HG02938 (cell line): ENCODE measurements around the gene TNRC6B.

Source experiments
- ATAC-seq: cut with Tn5 transposase; IDR thresholded peaks from one replicate; pipeline ENCODE4 v1.9.1; 2021; ENCODE audit warnings: mild to moderate bottlenecking, moderate library complexity; ENCODE audit not compliant: unreplicated experiment

TNRC6B gene

DNA sequence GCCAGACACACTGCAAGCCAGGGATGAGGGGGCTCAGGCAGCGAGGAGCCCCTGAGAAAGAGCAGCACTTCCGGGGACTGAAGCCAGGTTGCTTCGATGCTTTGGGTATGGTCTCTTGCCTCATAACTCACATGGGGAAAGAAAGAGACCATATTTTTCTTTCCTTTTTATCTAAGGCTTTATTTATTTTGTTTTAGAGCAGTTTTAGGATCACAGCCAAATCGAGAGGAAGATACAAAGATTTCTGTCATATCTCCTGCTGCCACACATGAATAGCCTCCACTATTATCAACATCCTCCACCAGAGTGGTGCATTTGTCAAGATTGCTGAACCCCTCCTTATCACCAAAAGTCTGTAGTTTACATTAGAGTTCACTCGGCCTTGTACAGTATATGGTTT, 144.3 kb downstream of the TNRC6B start:
- no peak for ATAC-seq

DNA sequence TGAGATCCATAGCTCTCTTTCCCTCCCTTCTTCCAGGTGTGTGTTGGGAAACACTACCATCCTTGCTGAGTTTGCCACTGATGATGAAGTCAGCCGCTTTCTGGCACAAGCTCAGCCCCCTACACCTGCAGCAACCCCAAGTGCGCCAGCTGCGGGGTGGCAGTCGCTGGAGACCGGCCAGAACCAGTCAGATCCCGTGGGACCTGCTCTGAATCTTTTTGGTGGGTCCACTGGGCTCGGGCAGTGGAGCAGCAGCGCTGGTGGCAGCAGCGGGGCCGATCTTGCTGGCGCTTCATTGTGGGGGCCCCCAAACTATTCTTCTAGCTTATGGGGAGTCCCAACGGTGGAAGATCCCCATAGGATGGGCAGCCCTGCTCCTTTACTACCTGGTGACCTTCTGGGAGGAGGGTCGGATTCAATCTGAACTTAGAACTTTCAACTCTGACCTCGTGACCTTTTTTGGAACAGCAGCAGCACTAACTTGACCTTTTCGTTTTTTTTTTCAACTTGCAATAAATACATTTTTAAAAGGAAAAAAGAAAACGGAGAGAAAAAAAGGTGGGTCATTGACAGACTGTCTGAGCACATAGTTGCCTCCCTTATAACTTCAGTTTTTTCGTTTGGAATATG, 145.2 kb downstream of the TNRC6B start:
- no peak for ATAC-seq

DNA sequence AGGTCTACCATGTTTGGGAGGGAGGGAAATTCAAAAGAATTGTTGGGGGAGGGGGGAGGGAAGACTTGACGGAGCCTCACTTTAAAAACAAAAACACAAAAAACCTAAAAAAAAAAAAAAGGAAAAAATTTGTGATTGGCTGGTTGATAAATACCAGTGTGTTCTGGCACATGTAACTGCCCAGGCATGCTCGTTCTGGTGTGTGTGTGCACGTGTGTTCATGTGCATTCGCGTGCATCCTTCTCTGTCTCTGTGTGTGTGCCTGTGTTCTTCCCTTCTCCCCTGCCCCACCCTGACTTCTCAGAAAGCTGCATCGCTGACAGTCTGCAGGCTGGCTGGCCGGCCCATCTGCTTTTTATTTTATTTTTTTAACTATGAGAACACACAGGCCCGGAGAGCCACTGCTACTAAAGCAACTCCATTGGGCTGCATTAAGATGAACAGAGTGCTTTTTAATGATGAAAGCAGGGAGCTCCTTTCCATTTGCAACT, 146.0 kb downstream of the TNRC6B start:
- ATAC-seq, result no peak

DNA sequence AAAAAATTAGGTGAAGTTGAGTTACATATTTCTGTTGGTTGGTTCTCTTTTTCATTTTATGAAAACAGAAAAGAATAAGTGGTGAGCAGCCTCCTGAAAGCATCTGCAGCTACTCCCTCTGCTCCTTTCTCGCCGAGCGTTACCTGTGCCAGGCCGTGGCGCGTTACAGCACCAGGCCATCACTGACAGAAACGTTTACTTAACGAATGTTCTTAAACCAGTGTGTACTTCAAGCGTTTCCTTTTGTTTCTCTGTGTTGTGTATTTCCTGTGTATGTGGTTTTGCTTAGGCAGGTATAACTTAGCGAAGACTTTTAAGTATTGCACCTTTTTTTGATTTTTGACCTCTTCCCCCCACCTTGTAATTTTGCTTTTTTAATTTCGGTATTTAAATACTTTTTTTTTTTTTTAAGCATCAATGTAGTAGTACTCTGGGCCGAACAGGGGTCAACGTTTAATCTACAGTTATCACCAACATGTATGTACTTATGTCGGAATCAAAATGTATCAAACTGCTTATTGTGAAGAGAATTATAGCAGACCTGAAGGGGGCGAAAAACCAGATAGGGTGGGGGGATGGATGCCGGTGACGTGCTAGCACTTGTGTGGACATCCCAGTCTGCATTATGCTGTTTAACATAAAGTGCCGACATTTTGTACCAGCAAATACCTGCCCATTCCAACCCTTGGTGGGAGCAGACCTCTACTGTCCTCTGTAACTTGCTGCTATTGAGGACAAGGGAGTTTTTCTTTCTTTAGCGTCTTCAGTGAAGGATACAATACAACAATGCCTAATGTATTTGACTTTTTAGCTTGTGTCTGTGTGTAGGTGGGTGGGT, 147.0 kb downstream of the TNRC6B start:
- no peak for ATAC-seq

DNA sequence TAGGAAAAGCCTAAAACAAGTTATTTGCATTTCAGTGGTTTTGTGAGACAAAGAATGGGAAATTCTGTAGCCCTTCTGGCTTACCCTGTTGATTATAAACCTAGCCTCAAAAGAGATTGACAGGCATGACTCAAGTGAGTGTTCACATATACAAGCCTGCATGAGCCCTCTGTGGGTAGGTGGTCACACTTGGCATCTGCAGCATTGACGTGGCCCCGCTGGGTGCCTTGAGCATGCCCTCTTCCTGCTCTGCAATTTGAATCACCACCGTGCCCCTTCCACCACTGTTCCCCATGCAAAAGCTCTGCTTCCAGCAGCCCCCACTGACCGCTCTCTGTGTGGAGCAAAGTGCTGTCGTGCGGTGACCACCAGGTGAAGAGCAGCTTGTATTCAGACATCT, 147.6 kb downstream of the TNRC6B start:
- ATAC-seq, result no peak

DNA sequence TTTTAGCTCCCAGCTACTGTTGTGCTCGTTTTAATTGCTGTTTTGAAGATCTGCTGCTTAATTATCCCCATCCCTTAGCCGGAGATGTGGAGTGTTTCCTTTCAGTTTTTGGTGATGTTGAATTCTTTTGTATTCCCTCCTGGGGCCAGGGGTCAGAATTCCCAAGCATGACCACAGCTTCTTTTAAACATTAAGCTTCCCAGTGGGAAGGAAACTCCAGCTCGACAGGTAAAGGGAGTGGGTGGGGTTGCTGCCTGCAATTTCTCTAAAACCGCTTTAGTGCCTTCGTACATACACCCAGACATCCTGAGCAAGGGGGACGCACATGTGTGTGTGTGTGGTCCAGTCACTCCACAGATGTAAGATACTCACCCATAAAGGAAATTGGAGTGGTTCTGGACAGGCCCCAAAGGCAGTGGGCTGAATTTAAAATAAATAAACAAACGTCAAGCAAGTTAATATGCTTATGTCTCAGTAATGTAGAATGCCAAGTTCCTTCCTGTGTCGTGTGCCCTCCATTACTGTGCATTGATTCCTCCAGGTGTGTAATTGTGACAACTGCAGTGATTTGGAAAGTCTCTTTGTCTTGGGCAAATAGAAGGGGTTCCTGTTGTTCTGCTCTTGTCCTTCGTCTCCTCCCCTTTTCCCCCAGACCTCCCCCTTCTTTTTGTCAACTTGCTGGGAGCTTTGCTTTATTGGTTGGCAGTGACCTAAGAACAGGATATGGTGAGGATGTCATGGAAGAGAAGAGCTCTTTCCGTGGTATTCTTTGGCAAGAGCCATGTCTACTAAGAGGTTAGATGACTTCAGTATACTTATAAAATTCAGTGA, 149.4 kb downstream of the TNRC6B start:
- no peak for ATAC-seq

DNA sequence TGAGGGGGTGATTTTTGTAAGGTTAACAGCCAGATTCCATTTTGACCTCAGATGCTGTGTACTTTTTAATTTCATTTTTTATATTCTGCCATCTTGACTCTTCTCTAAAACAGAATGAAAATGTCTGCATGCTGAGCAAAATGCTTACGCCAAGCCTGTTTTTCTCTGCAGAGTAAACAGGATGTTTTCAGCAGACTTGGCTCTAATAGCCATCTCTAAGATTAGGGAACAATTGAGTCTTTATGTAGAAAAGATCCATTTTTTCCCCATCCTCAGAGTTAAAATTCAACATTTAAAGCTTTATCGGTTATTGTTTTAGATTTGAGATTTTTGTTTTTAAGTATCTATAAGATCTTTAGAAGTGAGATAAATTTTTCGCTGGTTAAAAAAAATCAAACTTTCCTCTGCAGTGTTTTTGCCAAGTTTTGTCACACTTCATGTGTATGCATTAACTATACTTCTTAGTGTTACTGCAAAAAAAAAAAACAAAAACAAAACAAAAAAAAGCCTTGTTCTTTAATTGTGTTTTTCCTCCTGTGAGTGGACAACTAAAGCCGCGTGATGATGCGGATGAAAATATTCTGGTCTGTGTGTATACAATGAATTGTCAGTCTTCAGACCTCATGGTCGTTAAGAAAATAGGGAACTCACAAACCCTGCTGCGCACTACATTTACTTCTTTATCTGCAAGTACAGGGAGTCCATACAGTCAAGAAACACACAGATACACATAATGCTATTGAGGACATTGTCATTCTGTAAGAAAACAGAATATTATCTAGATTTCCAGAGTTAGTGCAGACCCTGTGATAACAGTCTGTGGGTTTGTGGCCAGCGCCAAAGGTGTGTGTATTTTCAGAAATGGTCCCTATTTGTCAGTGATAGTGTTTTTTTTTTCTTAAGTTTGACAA, 151.1 kb downstream of the TNRC6B start:
- no peak for ATAC-seq

DNA sequence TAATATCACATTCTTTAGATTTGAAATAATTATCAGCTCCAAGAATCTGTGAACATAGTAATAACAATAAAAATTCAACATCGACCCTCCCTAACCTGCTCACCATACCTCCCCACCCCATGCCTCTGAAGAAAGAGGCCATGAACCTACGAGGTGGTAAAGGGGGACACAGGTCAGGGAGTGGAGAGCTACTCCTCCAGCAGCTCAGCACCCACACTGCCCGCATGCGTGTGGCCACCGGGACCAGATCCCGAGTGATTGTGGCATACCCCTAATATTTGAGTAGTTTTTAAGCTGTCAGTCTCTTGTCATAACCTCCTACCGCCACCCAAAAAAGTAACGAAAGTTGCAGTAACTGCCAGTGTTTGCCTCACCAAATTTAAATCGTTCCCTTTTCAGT, 151.7 kb downstream of the TNRC6B start:
- ATAC-seq, result no peak

DNA sequence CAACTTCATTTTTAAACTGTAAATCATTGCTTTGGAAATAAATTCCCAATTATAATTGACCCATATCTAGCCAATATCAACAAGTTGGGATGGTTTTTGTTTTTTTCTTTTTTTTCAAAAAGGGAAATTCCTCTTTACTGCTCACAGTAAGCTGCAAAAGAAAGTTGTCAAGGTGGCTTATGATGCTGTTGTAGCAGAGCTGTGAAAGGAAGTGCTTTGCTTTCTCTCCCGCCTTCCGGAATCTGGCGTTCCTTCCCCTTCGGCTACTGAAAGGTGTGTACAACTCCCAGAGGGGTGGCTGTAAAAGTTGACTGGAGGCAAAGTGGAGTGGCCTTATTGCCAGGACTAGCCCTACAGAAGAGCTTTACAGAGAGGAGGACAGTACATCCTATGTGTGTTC, 152.4 kb downstream of the TNRC6B start:
- no peak for ATAC-seq

DNA sequence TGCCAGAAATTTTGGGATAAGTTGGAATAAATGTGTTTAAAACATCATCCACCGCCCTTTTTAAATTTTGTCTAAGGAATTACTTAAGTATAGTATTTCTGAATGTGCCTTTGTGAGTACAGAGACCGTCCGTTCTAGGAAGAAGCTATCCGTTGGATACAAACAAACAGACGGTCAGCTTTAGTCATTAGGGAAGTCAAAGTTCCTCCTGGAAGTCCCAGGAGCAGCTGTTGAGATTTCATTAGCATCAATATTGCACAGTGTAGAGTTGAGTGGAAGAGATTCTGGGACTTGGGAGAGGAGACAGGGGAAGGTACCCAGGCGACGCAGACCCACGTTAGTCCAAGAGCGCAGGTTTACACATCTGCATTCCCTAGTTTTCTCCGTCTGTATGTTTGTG, 152.9 kb downstream of the TNRC6B start:
- no peak for ATAC-seq

DNA sequence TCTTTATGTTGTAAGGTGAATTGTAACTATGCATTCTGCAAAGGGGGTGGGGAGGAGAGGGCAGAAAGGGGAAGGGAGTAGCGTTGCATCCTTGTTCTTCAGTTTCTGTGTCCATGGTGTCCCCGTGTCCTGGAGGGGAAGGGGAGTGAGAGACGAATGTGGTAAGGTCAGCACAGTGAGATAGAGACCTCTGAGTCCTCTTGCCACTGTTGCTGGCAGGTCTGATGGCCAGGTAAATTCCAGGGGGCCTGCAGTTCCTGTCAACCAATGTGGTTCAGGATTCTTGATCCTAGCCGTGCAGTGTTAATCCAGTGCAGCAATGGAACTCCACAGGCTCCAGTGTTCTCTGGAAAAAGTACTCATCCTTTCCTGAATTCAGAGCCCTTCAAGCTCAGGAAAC, 154.0 kb downstream of the TNRC6B start:
- no peak for ATAC-seq

DNA sequence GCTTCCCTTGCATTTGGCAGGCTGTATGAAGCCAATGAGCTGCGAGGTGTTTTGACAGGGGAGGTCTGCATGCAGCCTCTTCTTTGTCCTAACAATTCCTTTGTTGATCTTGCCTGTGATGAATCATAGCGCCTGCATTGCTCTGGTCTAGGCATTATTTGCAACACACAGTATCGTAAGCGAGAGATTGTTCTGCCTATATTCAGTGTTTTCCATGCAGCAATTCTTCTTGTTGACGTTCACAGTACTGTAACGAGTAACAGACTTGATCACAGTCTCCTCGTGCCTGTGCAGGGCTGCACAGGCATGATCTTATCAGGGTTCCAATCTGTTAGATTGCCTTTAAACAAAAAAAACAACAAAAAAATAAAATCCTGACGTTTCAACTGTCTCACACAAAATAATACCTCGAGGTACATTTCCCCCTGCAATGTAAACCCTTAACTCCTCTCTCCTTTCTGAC, 154.6 kb downstream of the TNRC6B start:
- ATAC-seq, result no peak

DNA sequence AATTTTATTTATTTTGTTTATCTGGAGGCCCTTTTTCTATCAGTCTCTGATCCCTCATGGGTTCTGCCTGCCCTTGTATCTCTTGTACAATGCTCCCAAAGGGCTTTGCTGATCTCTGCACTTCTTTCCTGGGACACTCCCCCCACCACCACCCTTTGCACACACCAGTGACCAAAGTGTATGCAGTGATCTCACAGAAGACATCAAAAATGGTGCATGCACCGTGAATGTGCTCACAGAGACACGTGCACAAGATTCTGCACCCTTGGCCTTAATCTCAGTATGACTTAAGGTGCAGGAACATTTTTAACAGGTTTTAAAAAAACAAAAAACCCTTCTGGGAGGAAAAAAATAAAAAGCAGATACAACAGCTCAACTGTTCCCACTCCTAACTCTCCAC, 156.3 kb downstream of the TNRC6B start:
- no peak for ATAC-seq

DNA sequence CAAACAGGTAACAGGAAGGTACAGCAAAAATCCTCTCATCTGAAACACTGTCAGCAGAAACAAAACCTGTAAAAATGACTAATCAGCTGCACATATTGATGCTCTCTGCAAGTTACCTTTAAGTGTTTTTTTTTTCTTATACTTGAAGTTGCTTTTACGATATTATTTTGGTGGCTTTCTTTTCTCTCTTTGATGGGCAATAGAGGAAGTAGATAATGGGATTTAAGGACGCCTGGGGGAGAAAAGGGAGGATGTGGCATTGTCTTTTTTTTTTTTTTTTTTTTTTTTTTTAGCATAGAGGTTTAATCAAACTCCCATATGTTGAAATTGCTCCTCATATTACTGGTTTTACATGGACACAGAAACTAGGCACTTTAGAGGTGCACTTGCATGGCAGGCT, 157.2 kb downstream of the TNRC6B start:
- no peak for ATAC-seq

DNA sequence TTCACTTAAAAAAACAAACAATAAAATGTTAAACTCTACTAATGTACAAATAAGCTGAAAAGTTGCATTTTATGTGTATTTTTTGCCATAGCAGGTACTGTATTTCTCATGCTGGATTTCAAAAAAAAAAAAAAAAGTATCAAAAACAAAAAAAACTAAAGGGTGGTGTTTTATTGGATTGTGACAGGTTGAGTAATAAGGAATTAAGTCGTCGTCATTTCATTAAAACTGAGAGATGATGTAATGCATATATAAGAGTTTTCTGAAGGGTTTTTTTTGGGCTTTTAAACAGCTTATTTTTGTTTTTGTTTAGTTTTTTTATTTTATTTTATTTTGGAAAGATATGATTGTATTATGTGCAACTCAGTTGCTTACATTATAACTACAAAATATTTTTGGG, 157.6 kb downstream of the TNRC6B start:
- no peak for ATAC-seq

DNA sequence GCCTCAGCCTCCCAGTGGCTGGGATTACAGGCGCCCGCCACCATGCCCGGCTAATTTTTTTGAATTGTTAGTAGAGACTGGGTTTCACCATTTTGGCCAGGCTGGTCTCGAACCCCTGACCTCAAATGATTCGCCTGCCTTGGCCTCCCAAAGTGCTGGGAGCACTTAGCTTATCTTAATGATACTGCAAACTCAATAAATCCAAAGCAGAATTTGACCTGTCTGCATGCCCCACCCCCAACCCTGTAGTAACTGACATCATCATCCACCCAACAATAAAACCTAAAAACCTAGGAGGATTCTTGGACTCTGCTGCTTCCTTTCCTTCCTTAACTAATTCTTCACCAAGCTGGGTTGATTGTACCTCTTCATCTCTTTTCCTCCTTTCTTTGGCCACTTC, 162.3 kb downstream of the TNRC6B start:
- ATAC-seq, result no peak

DNA sequence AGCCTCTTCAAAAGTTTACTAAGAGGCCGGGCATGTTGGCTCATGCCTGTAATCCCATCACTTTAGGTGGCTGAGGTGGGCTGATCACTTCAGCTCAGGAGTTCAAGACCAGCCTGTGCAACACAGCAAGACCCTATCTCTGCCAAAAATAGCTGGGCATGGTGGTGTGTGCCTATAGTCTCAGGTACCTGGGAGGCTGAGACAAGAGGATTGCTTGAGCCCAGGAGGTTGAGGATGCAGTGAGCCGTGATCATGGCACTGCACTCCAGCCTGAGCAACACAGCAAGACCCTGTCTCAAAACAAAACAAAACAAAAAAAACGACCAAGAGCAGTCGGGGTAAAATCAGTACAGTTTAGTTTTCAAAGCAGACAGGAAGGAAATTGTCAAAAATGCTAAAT, 163.9 kb downstream of the TNRC6B start:
- no peak for ATAC-seq

DNA sequence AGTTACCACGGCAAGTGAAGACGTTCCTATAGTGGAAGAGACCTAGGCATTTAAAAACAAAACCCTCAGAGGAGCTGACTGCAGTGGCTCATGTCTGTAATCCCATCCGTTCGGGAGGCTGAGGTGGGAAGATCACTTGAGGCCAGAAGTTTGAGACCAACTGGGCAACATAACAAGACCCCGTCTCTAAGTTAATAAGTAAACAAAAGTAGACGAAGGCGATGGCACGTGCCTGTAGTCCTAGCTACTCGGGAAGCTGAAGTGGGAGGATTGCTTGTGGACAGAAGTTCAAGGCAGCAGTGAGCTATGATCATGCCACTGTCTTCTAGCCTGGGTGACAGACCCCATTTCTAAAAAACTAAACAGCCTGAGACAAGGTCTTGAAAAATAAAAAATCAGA, 164.8 kb downstream of the TNRC6B start:
- no peak for ATAC-seq

DNA sequence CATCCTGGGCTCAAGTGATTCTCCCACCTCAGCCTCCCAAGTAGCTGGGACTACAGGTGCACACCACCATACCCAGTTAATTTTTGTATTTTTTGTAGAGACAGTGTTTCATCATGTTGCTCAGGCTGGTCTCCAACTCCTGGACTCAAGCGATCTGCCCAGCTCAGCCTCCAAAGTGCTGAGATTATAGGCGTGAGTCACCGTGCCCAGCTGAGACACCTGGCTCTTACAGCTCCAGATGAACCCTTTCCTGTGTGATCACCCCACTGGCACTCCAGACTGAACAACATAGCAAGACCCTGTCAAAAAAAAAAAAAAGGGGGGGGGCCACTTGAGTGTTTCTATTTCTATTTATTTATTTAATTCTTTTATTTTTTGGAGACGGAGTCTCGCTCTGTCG, 167.5 kb downstream of the TNRC6B start:
- ATAC-seq, result no peak

DNA sequence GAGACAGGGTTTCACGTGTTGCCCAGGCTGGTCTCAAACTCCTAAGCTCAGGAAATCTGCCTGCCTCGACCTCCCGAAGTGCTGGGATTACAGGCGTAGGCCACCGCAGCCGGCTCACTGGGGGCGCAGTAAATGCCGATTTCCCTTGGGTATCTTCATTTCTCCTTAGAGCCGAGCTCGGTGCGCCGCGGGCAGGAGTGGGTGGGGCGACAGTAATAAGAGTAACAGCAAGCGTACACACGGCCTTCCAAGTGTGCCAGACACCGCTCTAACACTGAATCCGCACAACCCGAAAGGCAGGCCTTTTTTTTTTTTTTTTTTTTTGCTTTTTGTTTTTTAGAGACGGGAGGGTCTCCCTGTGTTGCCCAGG, 168.1 kb downstream of the TNRC6B start:
- peak; percentile 16 for ATAC-seq
